Measurements from ENCODE around the gene AK8.

AK8 gene

DNA sequence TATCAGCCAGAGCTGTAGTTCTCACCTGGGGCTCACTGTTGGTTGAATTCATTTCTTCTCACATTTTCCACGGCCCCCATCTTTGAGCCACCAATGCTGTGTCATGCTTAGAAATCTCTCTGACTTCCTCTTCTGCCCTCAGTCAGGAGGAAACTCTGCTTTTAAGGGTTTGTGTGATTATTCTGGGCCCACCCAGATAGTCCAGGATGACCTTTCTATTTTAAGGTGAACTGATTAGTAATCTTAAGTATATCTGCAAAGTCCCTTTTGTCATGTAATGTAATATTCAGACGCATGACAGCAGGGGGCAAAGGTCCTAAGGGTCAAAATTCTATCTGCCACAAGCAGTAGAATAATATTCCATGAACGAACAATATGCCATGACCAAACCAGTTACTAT lies 88.4 kb downstream of the AK8 start:
- ChIA-PET POLR2A (no interaction called here), CTCF (no interaction called here)
- TF ChIP-seq LEF1 (IDR thresholded peaks at IDR 0.05; ENCODE audit: borderline replicate concordance) (no peak), ARNT (IDR thresholded peaks at IDR 0.05) (no peak), FOXA1 (IDR thresholded peaks at IDR 0.05) (no peak), SUZ12 (IDR thresholded peaks at IDR 0.05) (no peak), HDGF (IDR thresholded peaks at IDR 0.05; ENCODE audit: borderline replicate concordance) (no peak), FOXK2 (IDR thresholded peaks at IDR 0.05) (no peak), ELF4 (IDR thresholded peaks at IDR 0.05) (no peak), SP1 (IDR thresholded peaks at IDR 0.05) (no peak), FOXM1 (IDR thresholded peaks at IDR 0.05; ENCODE audit: borderline replicate concordance) (no peak), TARDBP (IDR thresholded peaks at IDR 0.05) (no peak), L3MBTL2 (conservative IDR thresholded peaks at IDR 0.05) (no peak), ZNF384 (IDR thresholded peaks at IDR 0.05) (no peak), CTBP1 (IDR thresholded peaks at IDR 0.05; ENCODE audit: borderline replicate concordance) (no peak), BHLHE40 (IDR thresholded peaks at IDR 0.05; ENCODE audit: borderline replicate concordance) (no peak), NFRKB (IDR thresholded peaks at IDR 0.05) (no peak)
- TF ChIP-seq, protein P1, sequence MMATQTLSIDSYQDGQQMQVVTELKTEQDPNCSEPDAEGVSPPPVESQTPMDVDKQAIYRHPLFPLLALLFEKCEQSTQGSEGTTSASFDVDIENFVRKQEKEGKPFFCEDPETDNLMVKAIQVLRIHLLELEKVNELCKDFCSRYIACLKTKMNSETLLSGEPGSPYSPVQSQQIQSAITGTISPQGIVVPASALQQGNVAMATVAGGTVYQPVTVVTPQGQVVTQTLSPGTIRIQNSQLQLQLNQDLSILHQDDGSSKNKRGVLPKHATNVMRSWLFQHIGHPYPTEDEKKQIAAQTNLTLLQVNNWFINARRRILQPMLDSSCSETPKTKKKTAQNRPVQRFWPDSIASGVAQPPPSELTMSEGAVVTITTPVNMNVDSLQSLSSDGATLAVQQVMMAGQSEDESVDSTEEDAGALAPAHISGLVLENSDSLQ (IDR thresholded peaks at IDR 0.05), result no peak
- DNase-seq (ENCODE audit: extremely low spot score), result no peak

DNA sequence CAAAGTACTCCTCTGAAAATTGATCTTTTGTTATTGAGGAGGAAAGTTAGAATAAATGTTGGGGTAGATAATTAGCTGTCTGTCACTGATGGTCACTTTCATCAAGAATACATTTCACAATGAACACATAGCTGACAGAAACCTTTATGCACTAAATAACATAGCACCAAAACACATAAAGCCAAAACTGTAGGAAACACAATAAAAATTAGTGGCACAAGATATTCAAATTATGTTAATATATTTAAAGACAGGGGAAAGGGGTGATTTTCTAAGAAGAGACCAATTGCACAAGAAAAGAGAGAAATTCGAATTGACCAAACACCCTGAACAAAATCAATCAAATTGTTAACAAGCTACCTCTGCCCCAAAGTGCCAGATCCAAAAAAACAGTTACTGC lies 89.7 kb downstream of the AK8 start:
- TF ChIP-seq ELF4 (IDR thresholded peaks at IDR 0.05) (no peak), NFRKB (IDR thresholded peaks at IDR 0.05) (no peak), ZNF384 (IDR thresholded peaks at IDR 0.05) (no peak), LEF1 (IDR thresholded peaks at IDR 0.05; ENCODE audit: borderline replicate concordance) (no peak)
- no peak for DNase-seq (ENCODE audit: extremely low spot score)
- POLR2A ChIA-PET, result no interaction called here
- CTCF ChIA-PET, result no interaction called here

DNA sequence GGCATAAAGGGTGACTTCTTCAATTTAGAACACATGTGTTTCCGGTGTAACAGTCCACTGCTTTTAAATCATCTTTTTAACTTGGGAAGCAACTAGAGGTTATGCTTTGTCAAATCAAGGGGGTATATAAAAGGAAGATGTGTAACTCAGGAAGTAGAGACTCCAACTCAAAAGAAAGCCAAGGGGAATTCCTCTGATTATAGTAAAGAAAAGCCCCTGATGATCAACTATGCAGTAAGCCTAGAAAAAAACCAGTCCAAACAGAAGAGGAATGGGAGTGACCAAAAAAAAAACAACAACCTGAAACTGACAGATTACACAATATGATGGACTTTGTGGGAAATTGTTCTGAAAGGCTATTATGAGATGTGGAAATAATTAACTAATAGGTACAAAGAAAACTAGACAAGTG lies 90.3 kb downstream of the AK8 start:
- TF ChIP-seq, protein P1 (IDR thresholded peaks at IDR 0.05), result no peak
- TF ChIP-seq FOXK2 (IDR thresholded peaks at IDR 0.05) (no peak), L3MBTL2 (conservative IDR thresholded peaks at IDR 0.05) (no peak), HDGF (IDR thresholded peaks at IDR 0.05; ENCODE audit: borderline replicate concordance) (no peak), NFRKB (IDR thresholded peaks at IDR 0.05) (no peak), ARNT (IDR thresholded peaks at IDR 0.05) (no peak), TARDBP (IDR thresholded peaks at IDR 0.05) (no peak), FOXA1 (IDR thresholded peaks at IDR 0.05) (no peak), ZNF384 (IDR thresholded peaks at IDR 0.05) (no peak), ELF4 (IDR thresholded peaks at IDR 0.05) (no peak), SP1 (IDR thresholded peaks at IDR 0.05) (no peak), LEF1 (IDR thresholded peaks at IDR 0.05; ENCODE audit: borderline replicate concordance) (no peak), CTBP1 (IDR thresholded peaks at IDR 0.05; ENCODE audit: borderline replicate concordance) (no peak), BHLHE40 (IDR thresholded peaks at IDR 0.05; ENCODE audit: borderline replicate concordance) (no peak), SUZ12 (IDR thresholded peaks at IDR 0.05) (no peak), FOXM1 (IDR thresholded peaks at IDR 0.05; ENCODE audit: borderline replicate concordance) (no peak)
- ChIA-PET CTCF (no interaction called here), POLR2A (no interaction called here)
- DNase-seq (ENCODE audit: extremely low spot score), result no peak

DNA sequence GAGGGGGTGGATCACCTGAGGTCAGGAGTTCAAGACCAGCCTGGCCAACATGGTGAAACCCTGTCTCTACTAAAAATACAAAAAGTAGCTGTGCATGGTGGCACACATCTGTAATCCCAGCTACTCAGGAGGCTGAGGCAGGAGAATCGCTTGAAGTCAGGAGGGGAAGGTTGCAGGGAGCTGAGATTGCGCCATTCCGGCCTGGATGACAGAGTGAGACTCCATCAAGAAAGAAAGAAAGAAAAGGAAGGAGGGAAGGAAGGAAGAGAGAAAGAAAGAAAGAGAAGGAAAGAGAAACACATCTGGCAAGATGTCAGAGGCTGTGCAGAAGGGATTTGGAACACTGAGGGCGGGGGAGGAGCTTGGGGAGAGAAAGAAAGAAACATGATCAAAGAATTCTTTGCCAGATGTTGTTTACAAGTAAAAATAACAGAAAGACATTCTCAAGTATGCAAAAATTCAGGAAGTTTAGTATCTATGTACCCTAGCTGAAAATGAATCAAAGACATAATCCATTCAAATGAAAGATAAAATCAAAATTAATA lies 93.7 kb downstream of the AK8 start:
- CTCF ChIA-PET, result no interaction called here
- POLR2A ChIA-PET, result no interaction called here
- TF ChIP-seq ARNT (IDR thresholded peaks at IDR 0.05), result no peak
- no peak for TF ChIP-seq TARDBP (IDR thresholded peaks at IDR 0.05)
- TF ChIP-seq NFRKB (IDR thresholded peaks at IDR 0.05), result no peak
- TF ChIP-seq FOXK2 (IDR thresholded peaks at IDR 0.05), result no peak
- TF ChIP-seq CTBP1 (IDR thresholded peaks at IDR 0.05; ENCODE audit: borderline replicate concordance), result no peak
- no peak for TF ChIP-seq SUZ12 (IDR thresholded peaks at IDR 0.05)
- TF ChIP-seq SP1 (IDR thresholded peaks at IDR 0.05), result no peak
- no peak for TF ChIP-seq FOXA1 (IDR thresholded peaks at IDR 0.05)
- TF ChIP-seq, protein P1 (IDR thresholded peaks at IDR 0.05), result no peak
- no peak for TF ChIP-seq FOXM1 (IDR thresholded peaks at IDR 0.05; ENCODE audit: borderline replicate concordance)
- TF ChIP-seq LEF1 (IDR thresholded peaks at IDR 0.05; ENCODE audit: borderline replicate concordance), result no peak
- TF ChIP-seq L3MBTL2 (conservative IDR thresholded peaks at IDR 0.05), result no peak
- no peak for DNase-seq (ENCODE audit: extremely low spot score)

DNA sequence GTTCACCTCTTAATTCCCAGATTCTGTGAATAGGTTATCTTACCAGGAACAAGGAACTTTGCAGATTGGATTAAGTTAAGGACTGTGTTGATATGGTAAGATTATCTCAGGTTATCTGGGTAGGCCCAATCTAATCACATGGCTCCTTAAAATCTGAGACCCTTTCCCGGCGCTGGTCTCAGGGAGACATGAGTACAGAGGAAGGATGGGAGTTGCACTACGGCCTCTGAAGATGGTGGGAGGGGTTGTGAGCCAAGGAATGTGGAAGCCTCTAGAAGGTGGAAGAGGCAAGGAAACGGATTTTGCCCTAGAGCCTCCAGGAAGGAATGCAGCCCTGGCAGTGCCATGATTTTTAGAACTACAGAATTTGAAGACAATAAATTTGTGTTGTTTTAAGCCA lies 95.1 kb downstream of the AK8 start:
- no peak for TF ChIP-seq TARDBP (IDR thresholded peaks at IDR 0.05)
- TF ChIP-seq ARNT (IDR thresholded peaks at IDR 0.05), result no peak
- TF ChIP-seq FOXK2 (IDR thresholded peaks at IDR 0.05), result no peak
- no peak for TF ChIP-seq FOXM1 (IDR thresholded peaks at IDR 0.05; ENCODE audit: borderline replicate concordance)
- no peak for TF ChIP-seq CTBP1 (IDR thresholded peaks at IDR 0.05; ENCODE audit: borderline replicate concordance)
- no peak for TF ChIP-seq SUZ12 (IDR thresholded peaks at IDR 0.05)
- no peak for TF ChIP-seq ZNF384 (IDR thresholded peaks at IDR 0.05)
- TF ChIP-seq, protein P1 (IDR thresholded peaks at IDR 0.05), result no peak
- no peak for TF ChIP-seq L3MBTL2 (conservative IDR thresholded peaks at IDR 0.05)
- no peak for TF ChIP-seq BHLHE40 (IDR thresholded peaks at IDR 0.05; ENCODE audit: borderline replicate concordance)
- no peak for TF ChIP-seq ELF4 (IDR thresholded peaks at IDR 0.05)
- no peak for TF ChIP-seq LEF1 (IDR thresholded peaks at IDR 0.05; ENCODE audit: borderline replicate concordance)
- no peak for TF ChIP-seq FOXA1 (IDR thresholded peaks at IDR 0.05)
- no peak for TF ChIP-seq NFRKB (IDR thresholded peaks at IDR 0.05)
- TF ChIP-seq HDGF (IDR thresholded peaks at IDR 0.05; ENCODE audit: borderline replicate concordance), result no peak
- no peak for TF ChIP-seq SP1 (IDR thresholded peaks at IDR 0.05)
- ChIA-PET POLR2A (no interaction called here), CTCF (no interaction called here)
- no peak for DNase-seq (ENCODE audit: extremely low spot score)
